Rectal smooth muscle tissue (tissue), 1 donor: ENCODE results near the gene COL10A1.

Experiments
- H3K27ac ChIP-seq: one replicate; pipeline ENCODE4 v1.7.0; 2013; ENCODE audit warnings: low read depth, low read length, inconsistent platforms
- H3K27me3 ChIP-seq: one replicate; pipeline ENCODE4 v1.7.0; 2013; ENCODE audit warnings: low read length; ENCODE audit not compliant: control insufficient read depth, insufficient read depth
- H3K36me3 ChIP-seq: one replicate; pipeline ENCODE4 v1.7.0; 2013; ENCODE audit warnings: low read length; ENCODE audit not compliant: control insufficient read depth, insufficient read depth
- H3K4me1 ChIP-seq: one replicate; pipeline ENCODE4 v1.7.0; 2013; ENCODE audit warnings: low read length; ENCODE audit not compliant: control insufficient read depth, insufficient read depth
- H3K4me3 ChIP-seq: one replicate; pipeline ENCODE4 v1.7.0; 2013; ENCODE audit warnings: low read length
- H3K9ac ChIP-seq: one replicate; pipeline ENCODE4 v1.7.0; 2013; ENCODE audit warnings: low read length

Gene COL10A1

GRCh38 chr6:116070616-116071389 is 55.1 kb downstream of the COL10A1 start:
- Histone ChIP-seq H3K27ac (no peak overlapping the region), H3K27me3 (no peaks in the 10 kb centered on the region), H3K4me3 (no peak overlapping the region), H3K9ac (no peak overlapping the region), H3K36me3 (no peaks in the 10 kb centered on the region), H3K4me1 (no peaks in the 10 kb centered on the region)

GRCh38 chr6:116070101-116070500 is 55.8 kb downstream of the COL10A1 start:
- Histone ChIP-seq H3K27me3 (no peaks in the 10 kb centered on the region), H3K36me3 (no peaks in the 10 kb centered on the region), H3K9ac (no peak overlapping the region), H3K27ac (no peak overlapping the region), H3K4me3 (no peak overlapping the region), H3K4me1 (no peaks in the 10 kb centered on the region)
